Right lobe of liver (tissue), 4 donors: Measurements from ENCODE around the gene DLGAP5.
A peak's percentile ranks its signal among the peaks of the same experiment; 100 is the strongest.

Source experiments
- CTCF ChIP-seq, 4 donors: fragments of 200-600 bp in 3 of 4; fragments of 450-650 bp in 1 of 4; IDR thresholded peaks; one replicate each; pipeline versions ENCODE4 v1.5.1 to v1.8.0; 2016 to 2022; ENCODE audit warnings: antibody characterized with exemption in 4 of 4, mild to moderate bottlenecking in 2 of 4
- POLR2A ChIP-seq: fragments of 450-650 bp; IDR thresholded peaks from one replicate; pipeline ENCODE4 v1.6.1; 2017; ENCODE audit warnings: antibody characterized with exemption, mild to moderate bottlenecking
- donor health status: DM: no; HTN: no; CAD: no.
- donor health status: DM: no; HTN: no; CAD: no.
- donor health status: DM: no; HTN: yes; CAD: no.

DNA sequence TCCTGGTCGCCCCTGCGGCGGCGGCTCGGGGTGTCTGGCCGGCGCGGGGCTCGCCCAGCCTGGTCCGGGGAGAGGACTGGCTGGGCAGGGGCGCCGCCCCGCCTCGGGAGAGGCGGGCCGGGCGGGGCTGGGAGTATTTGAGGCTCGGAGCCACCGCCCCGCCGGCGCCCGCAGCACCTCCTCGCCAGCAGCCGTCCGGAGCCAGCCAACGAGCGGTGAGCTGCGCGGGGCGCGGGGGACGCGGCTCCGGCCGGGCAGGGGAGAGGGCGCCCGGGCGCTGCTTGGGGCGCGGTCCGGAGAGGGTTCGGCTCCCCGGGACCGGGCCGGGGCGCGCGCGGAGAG is 62.3 kb downstream of the DLGAP5 start, which contains the start of gene LGALS3:
- TF ChIP-seq CTCF (IDR thresholded peaks at IDR 0.05) (no peak), POLR2A (peak; percentile 65)
